Esophagus squamous epithelium (tissue), 4 donors: ENCODE data around the gene AHSP.

ENCODE experiments used
- CTCF ChIP-seq, 6 experiments: fragments of 450-650 bp in 4 of 6; fragments of 200-600 bp in 2 of 6; sonication (generic) in 2 of 6; IDR thresholded peaks; one replicate each; pipeline ENCODE4 v1.5.1; 2016 to 2019; ENCODE audit warnings: antibody characterized with exemption in 6 of 6, mild to moderate bottlenecking in 4 of 6, moderate library complexity in 4 of 6
- POLR2A ChIP-seq, 4 donors: fragments of 450-650 bp; IDR thresholded peaks; one replicate each; pipeline ENCODE4 v1.6.1; 2017; ENCODE audit warnings: antibody characterized with exemption in 4 of 4, mild to moderate bottlenecking in 4 of 4, moderate library complexity in 3 of 4

DNA sequence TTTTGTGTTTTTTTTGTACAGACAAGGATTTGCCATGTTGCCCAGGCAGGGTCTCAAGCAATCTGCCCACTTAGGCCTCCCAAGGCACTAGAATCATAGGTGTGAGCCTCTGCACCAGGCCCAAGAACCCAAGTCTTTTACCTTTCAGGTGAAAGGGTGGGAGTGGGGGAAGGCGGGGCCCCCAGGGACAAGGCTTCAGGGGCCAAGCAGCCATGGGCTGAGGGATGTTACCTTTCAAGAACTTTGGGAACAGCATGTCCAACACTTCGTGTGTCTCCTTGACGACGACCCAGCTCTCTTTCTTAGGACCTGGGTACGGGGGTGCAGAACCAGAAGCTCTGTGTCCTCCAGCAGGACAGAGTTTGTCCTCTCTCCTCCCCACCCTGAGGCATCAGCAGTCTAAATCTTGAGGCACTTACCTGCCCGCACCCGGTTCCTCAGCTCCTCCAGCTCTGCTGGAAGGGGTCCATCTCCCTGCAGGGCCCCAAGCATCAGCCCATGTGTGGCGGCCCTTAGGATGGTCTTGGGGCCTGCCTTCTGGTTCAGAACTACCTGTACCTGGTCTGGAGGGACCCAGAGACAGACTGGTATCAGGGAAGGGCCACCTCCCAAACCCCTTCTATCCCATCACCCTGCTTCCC is 35.8 kb upstream of the AHSP start:
- TF ChIP-seq CTCF (IDR thresholded peaks at IDR 0.05) (no peak), POLR2A (IDR thresholded peaks at IDR 0.05) (no peak)
